Chondrocyte (in vitro differentiated cells): Measurements from ENCODE around the gene DSCAML1. TPM values are rescaled to one million over a fixed set of nuclear protein-coding genes. Genes with fewer than 3 reads are reported as not detected.

Experiments used
- DNase-seq: peaks from one replicate; pipeline ENCODE4 v3.0.0; 2021; ENCODE audit warnings: mixed read lengths, low spot score
- H3K27ac Mint-ChIP-seq: one replicate; pipeline ENCODE4 v1.8.0; 2021; ENCODE audit warnings: mild to moderate bottlenecking, moderate library complexity, mixed read lengths; ENCODE audit not compliant: unreplicated experiment
- H3K27me3 Mint-ChIP-seq: 2 replicates; pipeline ENCODE4 v1.8.0; 2021; ENCODE audit warnings: low read depth, mixed read lengths
- H3K36me3 Mint-ChIP-seq: 2 replicates; pipeline ENCODE4 v1.8.0; 2021; ENCODE audit warnings: low read depth, mixed read lengths
- H3K4me1 Mint-ChIP-seq: 2 replicates; pipeline ENCODE4 v1.8.0; 2021; ENCODE audit warnings: low read depth, mild to moderate bottlenecking, mixed read lengths
- H3K4me3 Mint-ChIP-seq: one replicate; pipeline ENCODE4 v1.8.0; 2021; ENCODE audit warnings: mild to moderate bottlenecking, moderate library complexity, mixed read lengths; ENCODE audit not compliant: unreplicated experiment
- H3K9me3 Mint-ChIP-seq: 2 replicates; pipeline ENCODE4 v1.8.0; 2021; ENCODE audit warnings: low read depth, mixed read lengths
- total RNA-seq: library from RNA; stranded (reverse); gene quantifications from 3 replicates; pipeline ENCODE4 v1.2.1, GENCODE V29; 2021
- TF ChIP-seq, protein P1 (sequence below): fragments of 200-600 bp; sonication (generic); IDR thresholded peaks from 2 replicates; pipeline ENCODE4 v1.5.0; 2021; ENCODE audit warnings: antibody characterized with exemption, mild to moderate bottlenecking, moderate library complexity

DSCAML1 gene
- total RNA-seq, 1 donor from 2014 or later, result not detected

DNA sequence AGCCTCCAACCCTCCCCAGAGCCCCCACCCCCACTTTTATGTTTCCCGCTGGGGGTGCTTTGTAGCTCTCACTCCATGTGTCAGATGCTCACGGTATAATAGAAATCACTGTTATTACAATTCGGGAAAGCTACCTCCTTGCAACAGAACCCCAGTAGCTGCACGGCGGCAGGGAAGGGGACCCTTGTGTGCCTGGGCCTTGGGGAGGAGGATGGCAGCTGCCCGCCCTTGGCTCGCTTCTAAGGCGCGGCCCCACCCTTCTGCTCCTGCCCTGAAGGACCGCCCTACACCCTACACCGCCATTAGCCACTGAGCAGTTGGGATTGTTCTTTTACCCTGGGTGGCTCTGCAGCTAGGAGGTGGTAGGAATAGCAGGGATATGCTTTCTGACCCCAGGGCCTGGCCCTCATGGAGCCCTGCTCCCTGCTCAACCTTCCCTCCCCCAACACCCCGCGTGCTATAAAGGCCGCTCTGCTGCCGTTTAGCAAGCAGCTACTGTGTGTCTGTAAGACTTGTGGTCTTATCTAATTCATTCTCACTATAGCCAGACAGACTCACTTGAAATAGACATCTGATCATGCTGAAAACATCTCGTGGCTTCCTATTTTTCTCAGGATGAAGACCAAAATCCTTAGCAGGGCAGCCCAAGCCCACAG, 249.7 kb downstream of the DSCAML1 start:
- Mint-ChIP-seq H3K27ac (no peak overlapping the region), H3K4me3 (no peak overlapping the region), H3K9me3 (no peaks in the 10 kb centered on the region), H3K36me3 (no peaks in the 10 kb centered on the region), H3K27me3 (peaks cover 46% of the 10 kb centered on the region), H3K4me1 (no peaks in the 10 kb centered on the region)
- TF ChIP-seq, protein P1, sequence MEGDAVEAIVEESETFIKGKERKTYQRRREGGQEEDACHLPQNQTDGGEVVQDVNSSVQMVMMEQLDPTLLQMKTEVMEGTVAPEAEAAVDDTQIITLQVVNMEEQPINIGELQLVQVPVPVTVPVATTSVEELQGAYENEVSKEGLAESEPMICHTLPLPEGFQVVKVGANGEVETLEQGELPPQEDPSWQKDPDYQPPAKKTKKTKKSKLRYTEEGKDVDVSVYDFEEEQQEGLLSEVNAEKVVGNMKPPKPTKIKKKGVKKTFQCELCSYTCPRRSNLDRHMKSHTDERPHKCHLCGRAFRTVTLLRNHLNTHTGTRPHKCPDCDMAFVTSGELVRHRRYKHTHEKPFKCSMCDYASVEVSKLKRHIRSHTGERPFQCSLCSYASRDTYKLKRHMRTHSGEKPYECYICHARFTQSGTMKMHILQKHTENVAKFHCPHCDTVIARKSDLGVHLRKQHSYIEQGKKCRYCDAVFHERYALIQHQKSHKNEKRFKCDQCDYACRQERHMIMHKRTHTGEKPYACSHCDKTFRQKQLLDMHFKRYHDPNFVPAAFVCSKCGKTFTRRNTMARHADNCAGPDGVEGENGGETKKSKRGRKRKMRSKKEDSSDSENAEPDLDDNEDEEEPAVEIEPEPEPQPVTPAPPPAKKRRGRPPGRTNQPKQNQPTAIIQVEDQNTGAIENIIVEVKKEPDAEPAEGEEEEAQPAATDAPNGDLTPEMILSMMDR, result no peak
- DNase-seq, result peak; percentile 66

DNA sequence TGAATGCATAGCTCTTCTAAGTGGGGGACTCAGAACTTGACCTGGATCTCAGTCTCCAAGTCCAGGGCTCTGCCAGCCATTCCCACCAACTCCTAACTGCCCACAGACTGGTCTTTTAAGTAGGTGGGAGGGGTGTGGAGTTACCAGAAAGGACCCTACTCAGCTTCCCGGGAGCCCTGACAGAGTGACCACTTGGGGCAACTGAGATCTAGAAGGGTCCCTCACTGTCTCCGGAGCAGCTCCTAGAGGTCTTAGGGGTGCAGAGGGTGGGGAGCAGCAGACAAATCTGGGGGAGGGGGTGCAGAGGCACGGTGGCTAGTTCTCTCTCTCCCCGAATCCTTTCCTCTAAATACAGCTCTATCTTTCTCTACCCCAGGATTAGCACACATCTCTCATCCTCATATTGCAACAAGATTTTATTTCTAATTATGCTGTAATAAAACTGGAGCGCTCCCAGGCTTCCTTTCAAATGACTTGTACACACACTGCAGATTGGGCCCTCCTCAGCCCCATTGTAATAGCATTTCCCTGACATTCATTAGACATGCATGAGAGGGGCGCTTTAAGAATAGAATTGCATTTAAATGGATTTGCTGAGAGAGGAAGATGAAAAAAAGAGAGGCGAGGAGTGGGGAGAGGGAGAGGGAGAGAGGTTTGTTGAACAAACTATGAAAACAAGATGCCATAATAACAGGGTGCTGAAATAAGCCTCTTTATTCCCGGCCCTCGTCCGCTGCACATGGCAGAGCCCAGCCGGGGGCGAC, 250.4 kb downstream of the DSCAML1 start:
- no peak overlapping the region for H3K27ac Mint-ChIP-seq
- H3K4me1 Mint-ChIP-seq, result no peaks in the 10 kb centered on the region
- H3K36me3 Mint-ChIP-seq, result no peaks in the 10 kb centered on the region
- H3K4me3 Mint-ChIP-seq, result no peak overlapping the region
- H3K27me3 Mint-ChIP-seq, result peaks cover 49% of the 10 kb centered on the region
- peak; percentile 62 for DNase-seq
- TF ChIP-seq, protein P1, result no peak
- H3K9me3 Mint-ChIP-seq, result no peaks in the 10 kb centered on the region

DNA sequence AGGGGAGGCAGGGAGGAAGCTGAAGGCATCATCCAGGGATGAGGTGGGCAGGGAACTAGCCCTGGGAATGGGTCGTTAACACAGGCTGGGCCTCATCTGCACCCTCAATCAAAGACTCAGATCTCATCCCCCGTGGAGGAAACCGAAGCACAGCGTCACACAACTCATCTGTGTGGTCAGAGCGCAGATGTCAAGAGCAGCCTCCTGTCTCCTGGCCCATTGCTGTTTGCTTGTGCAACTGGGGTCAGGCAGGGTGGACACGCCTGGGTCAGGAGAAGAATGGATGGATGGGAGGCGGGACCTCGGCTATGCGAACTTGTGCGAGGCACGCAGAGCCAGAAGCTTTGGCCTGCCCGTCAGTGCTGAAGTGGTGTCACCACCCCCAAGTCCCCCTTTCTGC, 251.3 kb downstream of the DSCAML1 start:
- TF ChIP-seq, protein P1, result no peak
- peak; percentile 63 for DNase-seq
- Mint-ChIP-seq H3K27ac (no peak overlapping the region), H3K27me3 (peaks cover 44% of the 10 kb centered on the region), H3K4me3 (no peak overlapping the region), H3K4me1 (no peaks in the 10 kb centered on the region), H3K36me3 (no peaks in the 10 kb centered on the region), H3K9me3 (no peaks in the 10 kb centered on the region)

DNA sequence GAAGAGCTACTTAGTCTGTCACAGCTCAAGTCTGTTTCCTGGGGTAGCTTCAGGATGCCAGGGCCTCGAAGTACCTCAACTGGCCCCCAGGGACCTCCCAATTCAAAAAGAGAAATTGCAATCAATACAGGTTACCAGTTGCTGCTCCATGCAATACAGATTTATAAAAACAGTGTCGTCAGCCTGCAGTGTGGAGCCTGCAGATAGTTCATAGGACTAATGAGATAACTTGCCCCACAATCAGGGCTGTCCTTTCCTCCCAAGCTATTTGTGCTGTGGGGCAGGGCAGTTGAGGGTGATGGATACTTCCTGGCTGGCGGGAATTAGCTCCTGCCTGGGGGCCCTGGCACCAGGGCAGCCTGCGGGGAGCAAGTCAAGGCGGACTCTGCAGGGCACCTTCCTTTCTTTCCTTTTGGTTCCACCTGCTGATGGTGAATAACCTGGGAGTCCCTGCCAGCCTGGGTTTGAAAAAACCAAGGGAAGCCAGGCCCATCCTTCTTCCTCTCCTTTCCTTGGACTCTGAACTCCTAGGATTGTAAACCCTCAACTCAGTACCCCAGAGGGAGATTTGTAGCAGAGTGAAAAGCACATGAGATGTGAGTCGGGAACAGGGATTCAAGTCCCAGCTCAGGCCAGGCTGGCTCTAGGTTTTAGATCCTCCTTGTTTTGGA, 252.8 kb downstream of the DSCAML1 start:
- DNase-seq, result peak; percentile 41
- Mint-ChIP-seq H3K4me1 (no peaks in the 10 kb centered on the region), H3K36me3 (no peaks in the 10 kb centered on the region), H3K27ac (no peak overlapping the region), H3K27me3 (peaks cover 33% of the 10 kb centered on the region), H3K9me3 (no peaks in the 10 kb centered on the region), H3K4me3 (no peak overlapping the region)
- TF ChIP-seq, protein P1, result no peak

DNA sequence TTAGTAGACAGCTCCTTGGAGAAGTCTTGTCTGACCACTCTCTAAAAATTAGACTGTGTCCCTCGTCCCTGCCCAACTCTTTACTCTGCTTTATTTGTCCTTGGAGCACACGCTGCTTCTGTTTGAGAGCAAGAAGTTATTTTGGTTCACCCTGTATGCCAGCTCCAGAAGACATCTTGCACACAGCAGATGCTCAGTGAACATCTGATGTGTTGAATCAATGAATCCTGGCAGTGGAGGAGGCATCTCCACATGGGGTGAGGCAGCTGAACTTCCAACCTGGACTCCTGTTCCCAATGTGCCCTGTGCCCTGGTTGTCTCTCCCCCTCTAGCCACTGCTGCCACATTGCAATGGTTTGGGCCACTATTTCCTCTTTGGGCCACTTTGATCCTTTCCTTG, 255.8 kb downstream of the DSCAML1 start:
- TF ChIP-seq, protein P1, result no peak
- H3K36me3 Mint-ChIP-seq, result no peaks in the 10 kb centered on the region
- H3K4me3 Mint-ChIP-seq, result no peak overlapping the region
- DNase-seq, result no peak
- no peaks in the 10 kb centered on the region for H3K9me3 Mint-ChIP-seq
- H3K27me3 Mint-ChIP-seq, result peaks cover 52% of the 10 kb centered on the region
- H3K4me1 Mint-ChIP-seq, result no peaks in the 10 kb centered on the region
- no peak overlapping the region for H3K27ac Mint-ChIP-seq
